Heart left ventricle (tissue), 13 donors: Measurements from ENCODE around the gene VPS33A.

ENCODE experiments used
- CTCF ChIP-seq, 12 donors: fragments of 200-600 bp; sonication (generic) in 4 of 12; IDR thresholded peaks; one replicate each; pipeline versions ENCODE4 v1.5.0 to v1.8.0; 2018 to 2022; ENCODE audit warnings: antibody characterized with exemption in 12 of 12, mild to moderate bottlenecking in 5 of 12
- POLR2A ChIP-seq, 2 donors: fragments of 450-650 bp; IDR thresholded peaks; one replicate each; pipeline ENCODE4 v1.6.1; 2017; ENCODE audit warnings: antibody characterized with exemption in 2 of 2, mild to moderate bottlenecking in 2 of 2, moderate library complexity in 2 of 2
- donor health status: ischemic (EF 13 %, LVEDD 7.1; RV severe dilation, severe dysfunction).
- donor health status: DM: no; HTN: yes; CAD: no.
- donor health status: DM: no; HTN: no; CAD: no.
- donor health status: ischemic (EF 25% LVEDD 6.9; RV normal size, moderate dysfunction).
- donor health status: ischemic (EF 25% LVEDD 5.7; RV mildly dilated, moderate dysfunction).
- donor health status: ischemic (EF 35%, LVEDD 5.7; RV mildly dilated, moderate dysfunction).
- donor health status: nonischemic (EF 11% LVEDD 7.7; RV severe dilation, severe dysfunction).
- donor health status: DM: yes; HTN: yes; CAD: no.
- donor health status: PGD.
- donor health status: ischemic (EF 29% LVEDD 5.4; RV normal size, mild dysfunction).
- donor health status: nonischemic (EF 23%, LVEDD 6.1; RV moderate dilation, normal function).

- TF ChIP-seq POLR2A (IDR thresholded peaks at IDR 0.05) (no peak), CTCF (IDR thresholded peaks at IDR 0.05) (no peak)
Observed at GRCh38 chr12:122199484-122200355, 66.6 kb downstream of the VPS33A start.
